ENCODE measurements around the gene SCN4A. TPM values are rescaled to one million over a fixed set of nuclear protein-coding genes. Genes with fewer than 3 reads are reported as not detected.
"Not testable (repeated sequence)": the region's sequence is repeated elsewhere in the genome, so short reads cannot be mapped to it uniquely, and the experiment has no call there.

SCN4A gene
- total RNA-seq, 2 donors from 2014 or later: 0.76 to 2.2 TPM

DNA sequence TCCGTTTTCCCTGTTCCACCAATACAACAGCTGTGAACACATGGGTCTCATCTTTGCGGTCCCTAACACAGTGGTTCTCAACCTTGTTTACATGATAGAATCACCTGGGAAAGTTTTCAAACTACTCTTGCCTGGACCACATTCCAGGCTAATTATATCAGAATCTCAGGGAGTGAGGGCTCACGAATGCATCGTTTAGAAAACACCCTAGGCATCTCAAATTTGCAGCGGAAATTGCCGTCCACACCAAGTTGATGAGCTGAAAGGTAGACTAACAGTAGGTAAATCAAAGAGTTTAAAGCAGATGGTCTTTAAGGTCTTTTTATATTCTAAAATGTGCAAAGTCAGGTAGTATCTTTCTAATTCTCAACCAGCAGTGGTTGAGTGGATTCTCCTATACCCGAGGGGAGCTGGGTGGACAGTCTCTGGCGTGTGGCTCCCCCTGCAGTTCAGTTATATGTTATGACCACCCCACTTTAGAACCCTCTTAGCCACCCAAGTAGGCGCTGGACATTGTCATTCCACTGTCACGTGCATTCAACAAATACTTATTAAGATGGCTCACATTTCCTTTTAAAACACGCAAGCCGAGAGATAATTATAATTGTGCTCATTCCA is 65.4 kb downstream of the SCN4A start:
- DNase-seq (ENCODE audit: low spot score): peak; percentile 28

DNA sequence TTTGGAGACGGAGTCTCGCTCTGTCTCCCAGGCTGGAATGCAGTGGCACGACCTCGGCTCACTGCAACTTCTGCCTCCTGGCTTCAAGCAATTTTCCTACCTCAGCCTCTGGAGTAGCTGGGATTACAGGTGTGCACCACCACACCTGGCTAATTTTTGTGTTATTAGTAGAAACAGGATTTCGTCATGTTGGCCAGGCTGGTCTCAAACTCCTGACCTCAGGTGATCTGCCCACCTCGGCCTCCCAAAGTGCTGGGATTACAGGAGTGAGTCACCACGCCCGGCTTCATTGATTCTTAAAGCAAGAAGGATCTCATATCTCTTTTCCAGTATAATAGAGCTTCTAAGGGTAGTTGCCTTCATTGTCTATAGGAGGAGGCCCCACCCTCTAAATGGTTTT is 67.9 kb downstream of the SCN4A start:
- intact Hi-C loops (cut with DNase I); DNase-seq (ENCODE audit: low spot score): not testable (repeated sequence)

More for the DNA sequence above, 65.4 kb downstream of the SCN4A start:
- intact Hi-C loops (cut with DNase I): not testable (repeated sequence)

DNA sequence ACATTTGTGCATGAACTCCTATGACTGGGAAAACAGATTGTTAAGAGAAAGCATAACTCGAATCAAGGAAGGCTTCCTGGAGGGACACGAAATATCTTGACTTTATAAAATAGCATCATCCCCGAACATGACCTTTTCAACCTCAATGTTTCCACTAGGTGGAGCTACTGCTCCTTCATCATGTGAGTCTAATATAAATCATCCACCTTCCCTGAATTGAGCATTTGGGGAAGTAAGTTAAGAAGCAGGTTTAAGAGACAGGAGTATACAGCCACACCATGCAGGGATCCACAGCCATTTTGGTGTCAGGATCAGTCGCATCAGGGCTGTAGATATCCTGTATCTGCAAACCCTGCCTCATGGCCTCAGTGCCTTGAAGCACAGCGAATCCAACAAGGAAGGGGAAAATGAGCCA is 68.9 kb downstream of the SCN4A start:
- peak; percentile 19 for DNase-seq (ENCODE audit: low spot score)
- intact Hi-C loops (cut with DNase I): not testable (repeated sequence)

DNA sequence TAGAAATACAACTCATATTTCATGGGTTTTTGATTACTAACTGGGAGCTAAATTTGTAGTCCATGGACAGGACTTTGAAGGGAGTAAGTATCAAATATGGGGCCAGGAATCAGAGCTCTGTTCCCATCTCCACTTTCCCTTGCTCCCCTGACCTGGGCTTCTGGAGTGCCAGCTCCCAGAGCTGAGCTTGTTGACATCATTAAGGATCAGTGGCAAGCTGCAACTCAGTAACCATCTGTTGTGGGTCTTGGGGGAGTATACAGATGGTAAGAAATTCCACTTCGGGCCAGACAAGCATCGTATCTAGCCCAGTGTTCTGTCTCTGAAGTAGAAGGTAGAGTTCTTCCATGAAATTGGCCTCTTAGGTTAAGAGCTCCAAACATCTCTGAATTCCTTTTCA is 70.7 kb downstream of the SCN4A start:
- not testable (repeated sequence) for DNase-seq (ENCODE audit: low spot score)

GRCh38 chr17:63898899-63899798 is 73.6 kb downstream of the SCN4A start:
- intact Hi-C loops (cut with DNase I): not testable (repeated sequence)
- peak; percentile 22 for DNase-seq (ENCODE audit: low spot score)

More for the DNA sequence above, 70.7 kb downstream of the SCN4A start:
- intact Hi-C loops (cut with DNase I): not testable (repeated sequence)

GRCh38 chr17:63896524-63897354 is 76.0 kb downstream of the SCN4A start, which contains the start of gene CSH1:
Gene CSH1 (minus strand): TSS chr17:63896574. CDS start chr17:63896511, 63 bp downstream.
- intact Hi-C loops (cut with DNase I): not testable (repeated sequence)
- DNase-seq (ENCODE audit: low spot score): peak; percentile 46

DNA sequence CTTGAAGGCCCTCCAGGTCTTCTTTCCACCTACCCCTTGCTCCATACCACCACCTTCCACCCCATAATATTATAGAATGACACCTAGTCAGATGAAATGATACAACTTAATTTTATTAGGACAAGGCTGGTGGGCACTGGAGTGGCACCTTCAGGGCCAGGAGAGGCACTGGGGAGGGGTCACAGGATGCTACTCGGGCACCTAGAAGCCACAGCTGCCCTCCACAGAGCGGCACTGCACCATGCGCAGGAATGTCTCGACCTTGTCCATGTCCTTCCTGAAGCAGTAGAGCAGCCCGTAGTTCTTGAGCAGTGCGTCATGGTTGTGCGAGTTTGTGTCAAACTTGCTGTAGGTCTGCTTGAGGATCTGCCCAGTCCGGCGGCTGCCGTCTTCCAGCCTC is 77.9 kb downstream of the SCN4A start:
- DNase-seq (ENCODE audit: low spot score): peak; percentile 51
- intact Hi-C loops (cut with DNase I): not testable (repeated sequence)

DNA sequence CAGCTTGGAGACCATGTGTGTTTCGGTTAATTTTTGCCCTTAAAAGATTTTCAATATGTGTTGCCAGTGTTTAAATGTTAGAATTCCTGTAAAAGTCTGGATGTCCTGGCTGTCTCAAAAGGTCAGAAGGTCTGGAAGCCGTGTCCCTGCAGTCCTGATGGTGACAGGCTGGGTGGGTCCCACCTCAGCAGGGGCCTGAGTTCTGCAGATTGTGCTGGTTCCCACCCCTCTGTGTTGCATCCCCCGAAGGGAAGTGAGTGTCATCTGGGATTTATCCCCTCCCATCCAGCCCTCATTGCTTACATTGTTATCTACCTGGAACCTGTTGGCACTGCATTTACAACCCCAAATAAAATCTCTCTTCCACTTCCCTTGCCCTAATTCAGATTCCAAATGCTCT is 78.7 kb downstream of the SCN4A start:
- DNase-seq (ENCODE audit: low spot score): peak; percentile 10
- intact Hi-C loops (cut with DNase I): not testable (repeated sequence)

GRCh38 chr17:63892316-63893037 is 80.2 kb downstream of the SCN4A start:
- DNase-seq (ENCODE audit: low spot score): peak; percentile 17
- intact Hi-C loops (cut with DNase I): not testable (repeated sequence)

GRCh38 chr17:63889026-63889848 is 83.5 kb downstream of the SCN4A start:
- DNase-seq (ENCODE audit: low spot score); intact Hi-C loops (cut with DNase I): not testable (repeated sequence)

Other genes with a start within 250 kb of the SCN4A start
- 10 to 100 TPM; 27.5 to 30.8 TPM for gene STRADA, start 231.1 kb downstream of the SCN4A start, total RNA-seq
- 10 to 100 TPM; 52.5 to 58.5 TPM for gene CCDC47, start 199.3 kb downstream of the SCN4A start, total RNA-seq
- 10 to 100 TPM; 80.9 to 89.7 TPM for gene DDX42, start 198.7 kb downstream of the SCN4A start, total RNA-seq
- gene PSMC5, start 145.5 kb downstream of the SCN4A start, total RNA-seq: 100 to 1,000 TPM in 1 of 2 donors, 10 to 100 TPM in 1; 94.8 to 104 TPM
- gene FTSJ3, start 145.3 kb downstream of the SCN4A start, total RNA-seq: 10 to 100 TPM; 25.2 to 26.0 TPM
- gene SMARCD2, start 130.2 kb downstream of the SCN4A start, total RNA-seq: 10 to 100 TPM; 45.6 to 76.9 TPM
- not detected for gene CSH2, start 99.2 kb downstream of the SCN4A start, total RNA-seq
- gene GH2, start 91.0 kb downstream of the SCN4A start, total RNA-seq: not detected
- gene CSH1, start 76.3 kb downstream of the SCN4A start, total RNA-seq: not detected
- not detected for gene CSHL1, start 61.7 kb downstream of the SCN4A start, total RNA-seq
- gene GH1, start 54.1 kb downstream of the SCN4A start, total RNA-seq: not detected
- 1 to 10 TPM; 5.1 to 5.5 TPM for gene CD79B, start 40.6 kb downstream of the SCN4A start, total RNA-seq
- under 1 TPM; 0.29 to 0.69 TPM for gene PRR29, start 25.4 kb upstream of the SCN4A start, total RNA-seq
- 10 to 100 TPM; 26.7 to 36.4 TPM for gene ICAM2, start 47.7 kb upstream of the SCN4A start, total RNA-seq
- 10 to 100 TPM; 17.2 to 18.6 TPM for gene ERN1, start 157.2 kb upstream of the SCN4A start, total RNA-seq